ENCODE data around the gene CD3E.

CD3E gene

GRCh38 chr11:118341261-118341660, 36.7 kb downstream of the CD3E start:
- DNase-seq (ENCODE audit: extremely low read depth, low read depth): no peak
- TF ChIP-seq CTCF (IDR thresholded peaks at IDR 0.05; ENCODE audit: low read depth, low read length): no peak

GRCh38 chr11:118341815-118342489, 37.4 kb downstream of the CD3E start:
- no peak for DNase-seq (ENCODE audit: extremely low read depth, low read depth)
- no peak for TF ChIP-seq CTCF (IDR thresholded peaks at IDR 0.05; ENCODE audit: low read depth, low read length)

- DNase-seq (ENCODE audit: extremely low read depth, low read depth): no peak
- TF ChIP-seq CTCF (IDR thresholded peaks at IDR 0.05; ENCODE audit: low read depth, low read length): no peak
Observed at GRCh38 chr11:118342503-118343161, 38.1 kb downstream of the CD3E start, which contains the start of gene CD3D. Gene CD3D (minus strand): TSS chr11:118342705. CDS start chr11:118342607, 98 bp downstream.

GRCh38 chr11:118343248-118343647, 38.7 kb downstream of the CD3E start:
- no peak for DNase-seq (ENCODE audit: extremely low read depth, low read depth)
- TF ChIP-seq CTCF (IDR thresholded peaks at IDR 0.05; ENCODE audit: low read depth, low read length): no peak

- TF ChIP-seq CTCF (IDR thresholded peaks at IDR 0.05; ENCODE audit: low read depth, low read length): no peak
- no peak for DNase-seq (ENCODE audit: extremely low read depth, low read depth)
Observed at GRCh38 chr11:118343981-118344515, 39.5 kb downstream of the CD3E start, which contains the start of gene CD3G. Gene CD3G (plus strand): TSS chr11:118344344. CDS start chr11:118344424, 80 bp downstream.

- TF ChIP-seq CTCF (IDR thresholded peaks at IDR 0.05; ENCODE audit: low read depth, low read length): no peak
- no peak for DNase-seq (ENCODE audit: extremely low read depth, low read depth)
Observed at GRCh38 chr11:118349475-118349874, 44.9 kb downstream of the CD3E start.

- TF ChIP-seq CTCF (IDR thresholded peaks at IDR 0.05; ENCODE audit: low read depth, low read length): peak; percentile 53
- DNase-seq (ENCODE audit: extremely low read depth, low read depth): no peak
Observed at GRCh38 chr11:118353084-118353710, 48.7 kb downstream of the CD3E start.
